HL-60 (cell line): ENCODE results near the gene ATP6V1G3.

Experiments used
- DNase-seq, 2 experiments: peaks; one replicate each; pipeline ENCODE4 v3.0.0-alpha.2; 2010 to 2020; ENCODE audit warnings: low read depth in 1 of 2, low spot score in 1 of 2
- H3K27ac ChIP-seq: fragments of 250-450 bp; sonication (Bioruptor Pico); replicated peaks from 2 replicates; pipeline ENCODE4 v1.5.1; 2020; ENCODE audit warnings: mild to moderate bottlenecking, moderate library complexity
- H3K27me3 ChIP-seq: fragments of 250-450 bp; sonication (Bioruptor Pico); 2 replicates; pipeline ENCODE4 v1.5.1; 2021; ENCODE audit warnings: mild to moderate bottlenecking, moderate library complexity; ENCODE audit not compliant: insufficient read depth, poor library complexity, severe bottlenecking
- H3K4me3 ChIP-seq: replicated peaks from 2 replicates; pipeline ENCODE4 v1.5.1; 2011; ENCODE audit warnings: mild to moderate bottlenecking, control low read depth, low read length; ENCODE audit not compliant: insufficient read depth
- CTCF ChIP-seq: IDR thresholded peaks from one replicate; pipeline ENCODE4 v1.5.1; 2011; ENCODE audit warnings: low read length, control low read depth, inconsistent platforms; ENCODE audit not compliant: insufficient read depth
- GABPA ChIP-seq: IDR thresholded peaks from 2 replicates; pipeline ENCODE4 v1.6.1; 2012; ENCODE audit warnings: low read depth
- POLR2AphosphoS5 ChIP-seq: IDR thresholded peaks from 2 replicates; pipeline ENCODE4 v1.6.1; 2012; ENCODE audit warnings: low read depth
- REST ChIP-seq: IDR thresholded peaks from 2 replicates; pipeline ENCODE4 v1.6.1; 2012; ENCODE audit warnings: low read depth; ENCODE audit not compliant: insufficient replicate concordance
- SPI1 ChIP-seq: IDR thresholded peaks from 2 replicates; pipeline ENCODE4 v1.6.1; 2012; ENCODE audit warnings: low read depth, mild to moderate bottlenecking, borderline replicate concordance

ATP6V1G3 gene

DNA sequence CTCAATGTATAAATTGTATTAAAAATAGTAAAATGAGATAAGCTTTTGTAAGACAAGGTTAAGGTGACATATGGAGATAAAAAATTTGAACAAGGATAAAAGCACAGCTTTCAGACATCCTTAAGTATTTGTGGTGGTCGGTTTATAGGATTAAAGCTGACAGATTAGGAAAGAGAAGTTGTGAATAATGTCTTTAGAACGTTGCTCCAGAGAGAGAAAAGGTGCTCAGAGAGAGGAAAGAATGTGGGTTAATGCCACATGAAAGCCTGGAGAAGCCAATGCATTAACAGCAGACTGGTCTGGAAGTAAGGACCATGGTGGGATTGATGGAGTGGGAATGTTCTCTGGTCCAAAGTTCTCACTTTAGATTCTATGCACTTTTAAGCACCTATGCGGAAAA is 44.8 kb downstream of the ATP6V1G3 start:
- H3K27ac ChIP-seq = no peak overlapping the region
- TF ChIP-seq CTCF = no peak
- TF ChIP-seq POLR2AphosphoS5 = no peak
- TF ChIP-seq REST = no peak
- no peak for TF ChIP-seq SPI1
- no peak for TF ChIP-seq GABPA
- no peak overlapping the region for H3K4me3 ChIP-seq
- no peak for DNase-seq
- H3K27me3 ChIP-seq = no peaks in the 10 kb centered on the region

GRCh38 chr1:198494658-198495103 is 45.8 kb downstream of the ATP6V1G3 start:
- TF ChIP-seq GABPA = no peak
- no peak for TF ChIP-seq SPI1
- no peak for TF ChIP-seq CTCF
- no peak for TF ChIP-seq POLR2AphosphoS5
- TF ChIP-seq REST = no peak
- no peaks in the 10 kb centered on the region for H3K27me3 ChIP-seq
- no peak overlapping the region for H3K27ac ChIP-seq

GRCh38 chr1:198494139-198494538 is 46.3 kb downstream of the ATP6V1G3 start:
- TF ChIP-seq GABPA (no peak), REST (no peak), POLR2AphosphoS5 (no peak), SPI1 (no peak)
- DNase-seq = no peak
- Histone ChIP-seq H3K27ac (no peak overlapping the region), H3K27me3 (no peaks in the 10 kb centered on the region), H3K4me3 (no peak overlapping the region)

More at GRCh38 chr1:198494658-198495103, 45.8 kb downstream of the ATP6V1G3 start:
- H3K4me3 ChIP-seq = no peak overlapping the region
- DNase-seq = no peak

- no peak for TF ChIP-seq REST
- TF ChIP-seq POLR2AphosphoS5 = no peak
- TF ChIP-seq SPI1 = no peak
- TF ChIP-seq CTCF = no peak
- no peak for TF ChIP-seq GABPA
- H3K27ac ChIP-seq = no peak overlapping the region
- H3K4me3 ChIP-seq = no peak overlapping the region
- DNase-seq = no peak
- H3K27me3 ChIP-seq = no peaks in the 10 kb centered on the region
These were observed 47.2 kb downstream of the ATP6V1G3 start for GRCh38 chr1:198493329-198493728.
